Measurements from ENCODE around the gene PAX8. TPM values are rescaled to one million over a fixed set of nuclear protein-coding genes. Genes with fewer than 3 reads are reported as not detected.
"Not testable (repeated sequence)": the region's sequence is repeated elsewhere in the genome, so short reads cannot be mapped to it uniquely, and the experiment has no call there.

PAX8 gene
- total and polyA plus RNA-seq, 2 experiments from 2014 or later, result 0.21 to 0.32 TPM

- not testable (repeated sequence) for ATAC-seq; H3K4me1 Mint-ChIP-seq; H3K36me3 ChIP-seq (ENCODE audit: insufficient read depth); H3K27ac Mint-ChIP-seq; H3K4me1 ChIP-seq (ENCODE audit: insufficient read depth); H3K9me3 Mint-ChIP-seq; H3K27me3 ChIP-seq (ENCODE audit: insufficient read depth); H3K36me3 Mint-ChIP-seq (ENCODE audit: low read depth); H3K79me2 ChIP-seq (replicated peaks; ENCODE audit: insufficient read depth); H3K4me3 ChIP-seq; H2AFZ ChIP-seq; DNase-seq (ENCODE audit: low spot score); H3K9me2 ChIP-seq (ENCODE audit: insufficient read depth); H3K27me3 Mint-ChIP-seq (ENCODE audit: insufficient read depth, low read depth, poor library complexity); H3K27ac ChIP-seq (ENCODE audit: low read depth); H4K20me1 ChIP-seq (replicated peaks; ENCODE audit: insufficient read depth); H3K4me3 Mint-ChIP-seq; H3F3A ChIP-seq (replicated peaks; ENCODE audit: low read depth); H3K4me2 ChIP-seq
Measured at GRCh38 chr2:113308784-113309183, 30.1 kb upstream of the PAX8 start.

DNA sequence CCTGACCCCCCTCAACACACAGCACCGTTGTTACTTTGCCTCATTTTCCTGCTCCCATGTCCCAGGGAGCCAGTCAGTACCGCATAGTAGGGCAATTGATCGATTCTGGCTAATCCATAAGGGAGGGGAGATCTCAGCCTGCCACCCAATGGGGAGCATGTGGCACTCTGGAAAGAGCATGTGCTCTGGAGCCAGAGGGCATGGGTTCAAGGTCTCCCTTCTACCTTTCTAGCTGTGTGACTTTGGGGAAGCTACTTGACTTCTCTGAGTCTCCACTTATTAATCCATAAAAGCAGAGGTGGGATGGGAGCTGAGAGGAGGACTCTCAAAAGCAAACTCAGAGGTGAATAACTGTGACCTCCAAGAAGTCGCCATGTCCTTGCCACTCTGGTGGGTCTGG is 27.5 kb upstream of the PAX8 start:
- H2AFZ ChIP-seq; H3F3A ChIP-seq (replicated peaks; ENCODE audit: low read depth); H3K4me3 ChIP-seq; H3K27ac ChIP-seq (ENCODE audit: low read depth); H3K9me3 Mint-ChIP-seq; H3K4me1 ChIP-seq (ENCODE audit: insufficient read depth); H3K4me1 Mint-ChIP-seq; ATAC-seq; H3K27ac Mint-ChIP-seq; H3K4me3 Mint-ChIP-seq; H4K20me1 ChIP-seq (replicated peaks; ENCODE audit: insufficient read depth); H3K4me2 ChIP-seq; H3K36me3 Mint-ChIP-seq (ENCODE audit: low read depth); DNase-seq (ENCODE audit: low spot score); H3K27me3 ChIP-seq (ENCODE audit: insufficient read depth); H3K36me3 ChIP-seq (ENCODE audit: insufficient read depth); H3K79me2 ChIP-seq (replicated peaks; ENCODE audit: insufficient read depth); H3K9me2 ChIP-seq (ENCODE audit: insufficient read depth): not testable (repeated sequence)
- H3K27me3 Mint-ChIP-seq (ENCODE audit: insufficient read depth, low read depth, poor library complexity), result peaks cover 12% of the 10 kb centered on the region

- H3K4me3 Mint-ChIP-seq; H3K4me1 ChIP-seq (ENCODE audit: insufficient read depth); H3K4me3 ChIP-seq; H3K27ac Mint-ChIP-seq; H3K36me3 Mint-ChIP-seq (ENCODE audit: low read depth); DNase-seq (ENCODE audit: low spot score); H3K9me3 Mint-ChIP-seq; H3K36me3 ChIP-seq (ENCODE audit: insufficient read depth); H3K4me1 Mint-ChIP-seq; H3K27ac ChIP-seq (ENCODE audit: low read depth); H3F3A ChIP-seq (replicated peaks; ENCODE audit: low read depth); H3K79me2 ChIP-seq (replicated peaks; ENCODE audit: insufficient read depth); H3K27me3 ChIP-seq (ENCODE audit: insufficient read depth); H3K4me2 ChIP-seq; H3K9me2 ChIP-seq (ENCODE audit: insufficient read depth); H4K20me1 ChIP-seq (replicated peaks; ENCODE audit: insufficient read depth); H2AFZ ChIP-seq: not testable (repeated sequence)
- peaks cover 12% of the 10 kb centered on the region for H3K27me3 Mint-ChIP-seq (ENCODE audit: insufficient read depth, low read depth, poor library complexity)
- peak; percentile 59 for ATAC-seq
Measured at GRCh38 chr2:113305749-113306148, 27.0 kb upstream of the PAX8 start.

- Mint-ChIP-seq H3K9me3 (no peaks in the 10 kb centered on the region; the same call in 2 of the 3 replicates), H3K4me3 (no peak overlapping the region), H3K36me3 (ENCODE audit: low read depth) (no peaks in the 10 kb centered on the region), H3K4me1 (peaks cover 4% of the 10 kb centered on the region; the same call in 1 of the 3 replicates), H3K27me3 (ENCODE audit: insufficient read depth, low read depth, poor library complexity) (peaks cover 12% of the 10 kb centered on the region), H3K27ac (no peak overlapping the region)
- Histone ChIP-seq H3K4me2 (no peak overlapping the region), H3K27ac (ENCODE audit: low read depth) (no peak overlapping the region), H3K9me2 (ENCODE audit: insufficient read depth) (no peaks in the 10 kb centered on the region), H4K20me1 (replicated peaks; ENCODE audit: insufficient read depth) (no peaks in the 10 kb centered on the region), H3K4me3 (no peak overlapping the region), H3F3A (replicated peaks; ENCODE audit: low read depth) (no peaks in the 10 kb centered on the region), H3K4me1 (ENCODE audit: insufficient read depth) (no peaks in the 10 kb centered on the region), H3K27me3 (ENCODE audit: insufficient read depth) (no peaks in the 10 kb centered on the region), H3K36me3 (ENCODE audit: insufficient read depth) (no peaks in the 10 kb centered on the region), H3K79me2 (replicated peaks; ENCODE audit: insufficient read depth) (no peaks in the 10 kb centered on the region), H2AFZ (no peak overlapping the region)
- DNase-seq (ENCODE audit: low spot score) (no peak), ATAC-seq (no peak)
- TF ChIP-seq, protein P1, sequence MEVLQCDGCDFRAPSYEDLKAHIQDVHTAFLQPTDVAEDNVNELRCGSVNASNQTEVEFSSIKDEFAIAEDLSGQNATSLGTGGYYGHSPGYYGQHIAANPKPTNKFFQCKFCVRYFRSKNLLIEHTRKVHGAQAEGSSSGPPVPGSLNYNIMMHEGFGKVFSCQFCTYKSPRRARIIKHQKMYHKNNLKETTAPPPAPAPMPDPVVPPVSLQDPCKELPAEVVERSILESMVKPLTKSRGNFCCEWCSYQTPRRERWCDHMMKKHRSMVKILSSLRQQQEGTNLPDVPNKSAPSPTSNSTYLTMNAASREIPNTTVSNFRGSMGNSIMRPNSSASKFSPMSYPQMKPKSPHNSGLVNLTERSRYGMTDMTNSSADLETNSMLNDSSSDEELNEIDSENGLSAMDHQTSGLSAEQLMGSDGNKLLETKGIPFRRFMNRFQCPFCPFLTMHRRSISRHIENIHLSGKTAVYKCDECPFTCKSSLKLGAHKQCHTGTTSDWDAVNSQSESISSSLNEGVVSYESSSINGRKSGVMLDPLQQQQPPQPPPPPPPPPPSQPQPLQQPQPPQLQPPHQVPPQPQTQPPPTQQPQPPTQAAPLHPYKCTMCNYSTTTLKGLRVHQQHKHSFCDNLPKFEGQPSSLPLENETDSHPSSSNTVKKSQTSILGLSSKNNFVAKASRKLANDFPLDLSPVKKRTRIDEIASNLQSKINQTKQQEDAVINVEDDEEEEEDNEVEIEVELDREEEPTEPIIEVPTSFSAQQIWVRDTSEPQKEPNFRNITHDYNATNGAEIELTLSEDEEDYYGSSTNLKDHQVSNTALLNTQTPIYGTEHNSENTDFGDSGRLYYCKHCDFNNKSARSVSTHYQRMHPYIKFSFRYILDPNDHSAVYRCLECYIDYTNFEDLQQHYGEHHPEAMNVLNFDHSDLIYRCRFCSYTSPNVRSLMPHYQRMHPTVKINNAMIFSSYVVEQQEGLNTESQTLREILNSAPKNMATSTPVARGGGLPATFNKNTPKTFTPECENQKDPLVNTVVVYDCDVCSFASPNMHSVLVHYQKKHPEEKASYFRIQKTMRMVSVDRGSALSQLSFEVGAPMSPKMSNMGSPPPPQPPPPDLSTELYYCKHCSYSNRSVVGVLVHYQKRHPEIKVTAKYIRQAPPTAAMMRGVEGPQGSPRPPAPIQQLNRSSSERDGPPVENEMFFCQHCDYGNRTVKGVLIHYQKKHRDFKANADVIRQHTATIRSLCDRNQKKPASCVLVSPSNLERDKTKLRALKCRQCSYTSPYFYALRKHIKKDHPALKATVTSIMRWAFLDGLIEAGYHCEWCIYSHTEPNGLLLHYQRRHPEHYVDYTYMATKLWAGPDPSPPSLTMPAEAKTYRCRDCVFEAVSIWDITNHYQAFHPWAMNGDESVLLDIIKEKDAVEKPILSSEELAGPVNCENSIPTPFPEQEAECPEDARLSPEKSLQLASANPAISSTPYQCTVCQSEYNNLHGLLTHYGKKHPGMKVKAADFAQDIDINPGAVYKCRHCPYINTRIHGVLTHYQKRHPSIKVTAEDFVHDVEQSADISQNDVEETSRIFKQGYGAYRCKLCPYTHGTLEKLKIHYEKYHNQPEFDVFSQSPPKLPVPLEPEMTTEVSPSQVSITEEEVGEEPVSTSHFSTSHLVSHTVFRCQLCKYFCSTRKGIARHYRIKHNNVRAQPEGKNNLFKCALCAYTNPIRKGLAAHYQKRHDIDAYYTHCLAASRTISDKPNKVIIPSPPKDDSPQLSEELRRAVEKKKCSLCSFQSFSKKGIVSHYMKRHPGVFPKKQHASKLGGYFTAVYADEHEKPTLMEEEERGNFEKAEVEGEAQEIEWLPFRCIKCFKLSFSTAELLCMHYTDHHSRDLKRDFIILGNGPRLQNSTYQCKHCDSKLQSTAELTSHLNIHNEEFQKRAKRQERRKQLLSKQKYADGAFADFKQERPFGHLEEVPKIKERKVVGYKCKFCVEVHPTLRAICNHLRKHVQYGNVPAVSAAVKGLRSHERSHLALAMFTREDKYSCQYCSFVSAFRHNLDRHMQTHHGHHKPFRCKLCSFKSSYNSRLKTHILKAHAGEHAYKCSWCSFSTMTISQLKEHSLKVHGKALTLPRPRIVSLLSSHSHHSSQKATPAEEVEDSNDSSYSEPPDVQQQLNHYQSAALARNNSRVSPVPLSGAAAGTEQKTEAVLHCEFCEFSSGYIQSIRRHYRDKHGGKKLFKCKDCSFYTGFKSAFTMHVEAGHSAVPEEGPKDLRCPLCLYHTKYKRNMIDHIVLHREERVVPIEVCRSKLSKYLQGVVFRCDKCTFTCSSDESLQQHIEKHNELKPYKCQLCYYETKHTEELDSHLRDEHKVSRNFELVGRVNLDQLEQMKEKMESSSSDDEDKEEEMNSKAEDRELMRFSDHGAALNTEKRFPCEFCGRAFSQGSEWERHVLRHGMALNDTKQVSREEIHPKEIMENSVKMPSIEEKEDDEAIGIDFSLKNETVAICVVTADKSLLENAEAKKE (CRISPR knock-in tag; IDR thresholded peaks at IDR 0.05), result no peak
- no peak for TF ChIP-seq REST (IDR thresholded peaks at IDR 0.05; ENCODE audit: unreplicated experiment)
Measured at GRCh38 chr2:113305146-113305545, 26.4 kb upstream of the PAX8 start.

All from GM23338 (cell line).